DMS53 treated with DMSO at 0.1 percent for 48 hours (cell line): ENCODE results near the gene SIDT1.

Experiments
- DNase-seq: peaks from one replicate; lab custom pipeline; 2025; ENCODE audit not compliant: unreplicated experiment; lab: John Stamatoyannopoulos, UW

The SIDT1 gene

DNA sequence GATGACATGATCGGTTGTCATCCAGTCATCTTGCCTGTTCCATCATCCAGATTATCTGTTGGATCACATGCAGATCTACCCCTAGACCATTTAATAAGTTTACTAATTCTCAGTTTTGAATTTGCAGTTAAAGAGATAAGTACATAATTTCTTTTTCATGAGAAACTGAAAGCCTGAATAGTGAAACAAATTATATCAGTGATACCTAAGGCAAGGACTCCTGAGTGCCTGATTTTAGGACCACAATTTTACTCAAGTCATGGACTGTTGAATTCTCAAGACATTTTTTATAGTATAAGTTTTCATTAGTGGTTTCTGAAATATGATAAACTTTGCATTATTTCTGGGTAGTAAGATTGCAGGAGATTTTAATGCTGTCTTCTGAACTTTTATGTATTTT is 13.2 kb downstream of the SIDT1 start:
- DNase-seq: no peak

DNA sequence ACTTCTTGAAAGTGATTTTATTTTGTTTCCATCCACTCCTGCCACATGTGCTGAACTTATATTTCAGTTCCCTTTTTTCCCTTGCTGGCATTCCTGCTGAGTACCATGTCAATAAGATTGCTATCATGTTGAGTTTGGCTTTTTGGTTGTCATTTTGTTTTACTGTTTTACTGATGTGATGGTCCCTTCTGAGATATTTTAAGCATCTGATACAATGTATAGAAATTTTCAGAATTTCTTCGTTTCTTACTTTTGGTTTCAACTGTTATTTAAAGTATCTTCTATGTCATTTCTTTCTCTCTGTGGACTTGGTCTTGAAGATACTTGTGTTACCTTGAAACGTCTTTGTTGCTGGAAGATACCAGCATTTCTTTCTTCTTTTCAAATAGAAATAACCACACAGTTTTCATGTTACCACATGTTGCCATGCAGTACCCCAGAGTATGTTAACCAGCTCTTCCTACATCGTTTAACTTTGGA is 14.1 kb downstream of the SIDT1 start:
- no peak for DNase-seq

- no peak for DNase-seq
Measured at GRCh38 chr3:113548501-113548900, 16.1 kb downstream of the SIDT1 start.

DNA sequence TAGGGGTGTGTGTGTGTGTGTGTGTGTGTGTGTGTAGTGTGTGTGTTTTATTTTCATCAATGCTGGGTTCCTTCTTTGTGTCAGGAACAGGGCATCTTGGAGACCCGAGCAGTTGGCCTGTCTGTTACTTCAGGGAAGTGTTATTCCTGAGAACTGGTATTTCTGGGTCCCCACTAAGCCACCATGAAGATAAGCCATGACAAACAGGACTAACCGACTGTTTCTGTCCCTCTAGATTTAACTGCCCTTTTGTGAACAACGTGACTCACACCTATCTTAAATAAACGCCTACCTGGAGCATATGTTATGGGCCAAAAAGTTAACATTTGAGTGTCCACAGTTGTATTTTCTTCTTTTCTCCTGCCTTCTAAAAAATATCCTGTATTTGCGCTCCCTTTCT is 19.5 kb downstream of the SIDT1 start:
- DNase-seq: no peak

- DNase-seq: no peak
Measured at GRCh38 chr3:113552851-113553250, 20.5 kb downstream of the SIDT1 start.

- no peak for DNase-seq
Measured at GRCh38 chr3:113555138-113555537, 22.8 kb downstream of the SIDT1 start.

GRCh38 chr3:113556316-113556945 is 24.1 kb downstream of the SIDT1 start:
- no peak for DNase-seq

GRCh38 chr3:113556946-113557335 is 24.6 kb downstream of the SIDT1 start:
- no peak for DNase-seq

GRCh38 chr3:113557374-113557773 is 25.0 kb downstream of the SIDT1 start:
- no peak for DNase-seq

GRCh38 chr3:113559009-113559408 is 26.7 kb downstream of the SIDT1 start:
- DNase-seq: no peak

DNA sequence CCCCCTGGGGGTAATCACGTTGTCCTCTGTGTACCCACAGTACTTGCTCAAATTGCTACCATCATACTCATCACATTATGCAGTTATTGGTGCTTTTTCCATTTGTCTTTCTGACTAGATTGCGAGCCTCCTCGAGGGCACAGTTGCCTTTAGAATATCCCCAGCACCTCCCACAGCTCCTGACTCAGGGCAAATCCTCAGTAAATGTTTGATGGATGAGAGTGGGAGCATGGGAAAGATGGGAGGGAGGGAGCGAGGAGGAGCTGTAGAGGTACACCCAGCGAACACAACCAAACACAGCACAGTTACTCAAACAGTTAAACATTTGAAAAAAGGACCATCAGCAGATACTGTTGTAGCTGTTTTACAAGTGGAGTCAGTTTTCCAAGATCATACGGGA is 27.9 kb downstream of the SIDT1 start:
- DNase-seq: no peak

GRCh38 chr3:113560831-113561623 is 28.7 kb downstream of the SIDT1 start:
- no peak for DNase-seq

- DNase-seq: no peak
Measured at GRCh38 chr3:113565555-113565954, 33.2 kb downstream of the SIDT1 start.

- DNase-seq: no peak
Measured at GRCh38 chr3:113570158-113570557, 37.8 kb downstream of the SIDT1 start.

- DNase-seq: no peak
Measured at GRCh38 chr3:113571360-113571759, 39.0 kb downstream of the SIDT1 start.

GRCh38 chr3:113573728-113574127 is 41.4 kb downstream of the SIDT1 start:
- no peak for DNase-seq

- DNase-seq: no peak
Measured at GRCh38 chr3:113574213-113574612, 41.9 kb downstream of the SIDT1 start.

GRCh38 chr3:113575206-113575605 is 42.9 kb downstream of the SIDT1 start:
- DNase-seq: no peak

DNA sequence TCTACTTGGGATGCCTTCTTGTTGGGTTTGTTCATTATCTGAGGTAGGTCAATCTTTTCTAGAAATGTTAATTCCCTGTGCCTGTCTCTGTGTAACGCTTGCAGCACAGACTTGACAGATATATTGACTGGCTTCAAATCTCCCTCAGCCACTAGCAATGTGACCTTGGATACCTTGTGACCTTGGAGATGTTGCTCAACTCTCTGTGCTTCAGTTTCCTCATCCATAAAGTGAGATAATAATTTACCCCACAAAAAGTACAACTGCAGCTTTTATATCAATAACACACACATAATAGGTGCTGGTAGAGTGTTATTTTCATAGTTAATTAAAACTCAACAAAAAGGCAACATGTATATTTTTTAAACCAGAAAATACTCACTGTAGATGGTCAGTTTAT is 52.9 kb downstream of the SIDT1 start:
- no peak for DNase-seq

DNA sequence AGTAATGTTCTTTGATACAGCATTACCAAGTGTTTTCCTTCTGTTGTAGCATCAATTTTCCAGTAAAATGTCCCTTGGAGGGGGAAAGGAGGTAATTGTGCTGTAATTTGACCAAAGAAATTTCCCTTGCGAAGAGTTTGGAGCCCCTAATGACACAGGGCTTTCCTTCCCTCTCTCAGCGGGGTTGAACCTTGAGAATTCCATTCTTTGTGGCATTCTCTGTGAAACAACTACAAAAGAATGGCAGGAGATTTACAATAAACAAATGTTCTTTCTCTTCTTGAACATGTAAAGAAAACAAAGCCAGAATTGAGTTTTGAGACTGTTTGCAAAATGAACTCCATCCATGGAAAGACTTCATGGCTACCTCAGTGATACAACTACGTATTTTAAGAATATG is 53.4 kb downstream of the SIDT1 start:
- DNase-seq: no peak

DNA sequence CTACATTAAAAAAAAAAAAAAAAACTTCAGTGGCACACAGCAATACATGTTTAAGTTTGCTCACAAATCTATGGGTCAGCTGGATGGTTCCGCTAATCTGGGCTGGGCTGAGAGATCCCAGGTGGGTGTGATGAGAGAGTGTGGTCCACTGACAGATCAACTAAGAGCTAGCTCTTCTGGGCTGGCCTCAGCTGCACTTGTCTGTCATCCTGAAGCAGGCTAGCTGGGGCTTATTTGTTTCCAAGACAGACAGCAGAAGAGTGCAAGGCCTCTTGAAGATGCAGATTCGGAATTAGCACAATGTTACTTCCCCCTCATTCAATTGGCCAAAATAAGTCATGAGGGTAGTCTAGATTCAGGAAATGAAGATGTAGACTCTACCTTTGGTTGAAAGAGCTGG is 56.5 kb downstream of the SIDT1 start:
- DNase-seq: no peak

DNA sequence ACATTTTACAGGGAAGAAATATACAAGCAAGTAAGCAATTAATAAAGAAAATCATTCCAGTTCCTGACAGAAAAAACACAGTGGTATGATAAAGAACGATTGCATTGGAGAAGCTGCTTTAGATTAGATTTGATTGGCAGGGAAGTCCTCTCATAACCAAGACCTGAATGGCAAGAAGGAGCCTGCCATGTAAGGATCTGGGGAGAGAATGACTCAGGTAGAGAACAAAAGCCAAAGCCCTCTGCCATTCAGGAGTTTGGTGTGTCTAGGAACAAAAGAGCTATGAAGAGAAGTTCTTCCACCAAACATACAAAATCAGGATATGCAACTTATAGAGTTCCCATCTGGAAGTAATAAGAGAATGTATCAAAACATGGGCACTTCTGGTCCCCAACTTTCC is 57.6 kb downstream of the SIDT1 start:
- no peak for DNase-seq

- no peak for DNase-seq
Measured at GRCh38 chr3:113590983-113591382, 58.6 kb downstream of the SIDT1 start.
